Loucy (cell line): ENCODE data around the gene GAGE10.

Experiments
- H2AFZ ChIP-seq: fragments of 200-600 bp; sonication (generic); 2 replicates; pipeline ENCODE4 v1.6.0; 2016; ENCODE audit warnings: antibody characterized with exemption, mild to moderate bottlenecking, low read length, moderate library complexity
- H3F3A ChIP-seq: fragments of 200-600 bp; 2 replicates; pipeline ENCODE4 v1.6.0; 2016; ENCODE audit warnings: antibody characterized with exemption, low read depth, mild to moderate bottlenecking
- H3K27me3 ChIP-seq: fragments of 200-600 bp; sonication (generic); 2 replicates; pipeline ENCODE4 v1.6.1; 2014; ENCODE audit warnings: low read length, mild to moderate bottlenecking; ENCODE audit not compliant: insufficient read depth, poor library complexity, severe bottlenecking
- H3K36me3 ChIP-seq: fragments of 200-600 bp; sonication (generic); 2 replicates; pipeline ENCODE4 v1.6.1; 2016; ENCODE audit warnings: low read length; ENCODE audit not compliant: insufficient read depth
- H3K4me1 ChIP-seq: fragments of 200-600 bp; sonication (generic); 2 replicates; pipeline ENCODE4 v1.5.1; 2014; ENCODE audit warnings: low read length, mild to moderate bottlenecking; ENCODE audit not compliant: insufficient read depth, poor library complexity, severe bottlenecking
- H3K4me2 ChIP-seq: fragments of 200-600 bp; sonication (generic); 2 replicates; pipeline ENCODE4 v1.6.0; 2014; ENCODE audit warnings: antibody characterized with exemption, low read length, low read depth, mild to moderate bottlenecking; ENCODE audit not compliant: poor library complexity, severe bottlenecking
- H3K4me3 ChIP-seq: fragments of 200-600 bp; sonication (generic); 2 replicates; pipeline ENCODE4 v1.5.1; 2014; ENCODE audit warnings: low read length, mild to moderate bottlenecking, mixed read lengths; ENCODE audit not compliant: poor library complexity, severe bottlenecking
- H3K79me2 ChIP-seq: fragments of 200-600 bp; sonication (generic); 2 replicates; pipeline ENCODE4 v1.6.1; 2014; ENCODE audit warnings: low read length; ENCODE audit not compliant: insufficient read depth
- H3K9ac ChIP-seq: fragments of 200-600 bp; sonication (generic); 2 replicates; pipeline ENCODE4 v1.6.0; 2014; ENCODE audit warnings: mild to moderate bottlenecking, low read depth, low read length, moderate library complexity; ENCODE audit not compliant: poor library complexity, severe bottlenecking
- H3K9me2 ChIP-seq: fragments of 200-600 bp; sonication (generic); replicated peaks from 2 replicates; pipeline ENCODE4 v1.6.1; 2016; ENCODE audit warnings: low read depth, low read length, mixed read lengths
- H3K9me3 ChIP-seq: fragments of 200-600 bp; sonication (generic); 2 replicates; pipeline ENCODE4 v1.6.1; 2014; ENCODE audit warnings: mild to moderate bottlenecking, antibody characterized with exemption, low read length, low read depth; ENCODE audit not compliant: insufficient read depth
- H4K20me1 ChIP-seq: fragments of 200-600 bp; sonication (generic); 2 replicates; pipeline ENCODE4 v1.6.0; 2014; ENCODE audit warnings: antibody characterized with exemption, low read length, mild to moderate bottlenecking; ENCODE audit not compliant: insufficient read depth, poor library complexity, severe bottlenecking
- EZH2phosphoT487 ChIP-seq: fragments of 200-600 bp; IDR thresholded peaks from 2 replicates; pipeline ENCODE4 v1.6.1; 2018; ENCODE audit warnings: antibody characterized with exemption, mild to moderate bottlenecking, moderate library complexity, borderline replicate concordance
- TF ChIP-seq, protein P1 (sequence below): fragments of 200-600 bp; sonication (generic); conservative IDR thresholded peaks from 2 replicates; pipeline ENCODE4 v1.5.1; 2014; ENCODE audit warnings: mild to moderate bottlenecking, antibody characterized with exemption, low read length

The GAGE10 gene

DNA sequence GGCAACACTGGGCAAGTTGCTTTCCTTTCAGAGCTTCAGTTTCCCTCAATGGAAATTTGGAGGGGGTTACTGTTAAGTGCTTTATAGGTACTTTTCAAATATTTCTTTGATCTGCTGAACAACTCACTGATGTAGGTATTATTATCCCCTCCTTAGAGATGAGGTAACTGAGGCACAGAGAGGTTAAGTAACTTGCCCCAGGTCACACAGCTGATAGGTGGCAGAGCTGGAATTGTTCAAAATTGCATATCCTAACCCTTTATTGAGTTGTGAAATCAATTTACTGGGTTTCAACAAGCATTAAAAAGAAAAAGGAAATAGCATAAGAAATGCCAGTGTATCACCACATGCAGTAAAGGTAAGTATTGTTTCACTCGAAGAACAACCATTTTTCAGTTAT, 27.2 kb upstream of the GAGE10 start:
- H3F3A ChIP-seq = no peaks in the 10 kb centered on the region
- H3K4me2 ChIP-seq = no peak overlapping the region
- TF ChIP-seq, protein P1, sequence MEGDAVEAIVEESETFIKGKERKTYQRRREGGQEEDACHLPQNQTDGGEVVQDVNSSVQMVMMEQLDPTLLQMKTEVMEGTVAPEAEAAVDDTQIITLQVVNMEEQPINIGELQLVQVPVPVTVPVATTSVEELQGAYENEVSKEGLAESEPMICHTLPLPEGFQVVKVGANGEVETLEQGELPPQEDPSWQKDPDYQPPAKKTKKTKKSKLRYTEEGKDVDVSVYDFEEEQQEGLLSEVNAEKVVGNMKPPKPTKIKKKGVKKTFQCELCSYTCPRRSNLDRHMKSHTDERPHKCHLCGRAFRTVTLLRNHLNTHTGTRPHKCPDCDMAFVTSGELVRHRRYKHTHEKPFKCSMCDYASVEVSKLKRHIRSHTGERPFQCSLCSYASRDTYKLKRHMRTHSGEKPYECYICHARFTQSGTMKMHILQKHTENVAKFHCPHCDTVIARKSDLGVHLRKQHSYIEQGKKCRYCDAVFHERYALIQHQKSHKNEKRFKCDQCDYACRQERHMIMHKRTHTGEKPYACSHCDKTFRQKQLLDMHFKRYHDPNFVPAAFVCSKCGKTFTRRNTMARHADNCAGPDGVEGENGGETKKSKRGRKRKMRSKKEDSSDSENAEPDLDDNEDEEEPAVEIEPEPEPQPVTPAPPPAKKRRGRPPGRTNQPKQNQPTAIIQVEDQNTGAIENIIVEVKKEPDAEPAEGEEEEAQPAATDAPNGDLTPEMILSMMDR = no peak
- TF ChIP-seq EZH2phosphoT487 = no peak
- no peak overlapping the region for H3K4me3 ChIP-seq
- H3K9ac ChIP-seq = no peak overlapping the region
- peaks cover 8% of the 10 kb centered on the region for H4K20me1 ChIP-seq
- no peaks in the 10 kb centered on the region for H3K36me3 ChIP-seq
- no peaks in the 10 kb centered on the region for H3K9me3 ChIP-seq
- peaks cover 6% of the 10 kb centered on the region; the same call in 1 of the 2 replicates for H3K79me2 ChIP-seq
- no peaks in the 10 kb centered on the region for H3K27me3 ChIP-seq
- H2AFZ ChIP-seq = no peak overlapping the region
- H3K9me2 ChIP-seq = no peaks in the 10 kb centered on the region
- H3K4me1 ChIP-seq = peaks cover 25% of the 10 kb centered on the region

DNA sequence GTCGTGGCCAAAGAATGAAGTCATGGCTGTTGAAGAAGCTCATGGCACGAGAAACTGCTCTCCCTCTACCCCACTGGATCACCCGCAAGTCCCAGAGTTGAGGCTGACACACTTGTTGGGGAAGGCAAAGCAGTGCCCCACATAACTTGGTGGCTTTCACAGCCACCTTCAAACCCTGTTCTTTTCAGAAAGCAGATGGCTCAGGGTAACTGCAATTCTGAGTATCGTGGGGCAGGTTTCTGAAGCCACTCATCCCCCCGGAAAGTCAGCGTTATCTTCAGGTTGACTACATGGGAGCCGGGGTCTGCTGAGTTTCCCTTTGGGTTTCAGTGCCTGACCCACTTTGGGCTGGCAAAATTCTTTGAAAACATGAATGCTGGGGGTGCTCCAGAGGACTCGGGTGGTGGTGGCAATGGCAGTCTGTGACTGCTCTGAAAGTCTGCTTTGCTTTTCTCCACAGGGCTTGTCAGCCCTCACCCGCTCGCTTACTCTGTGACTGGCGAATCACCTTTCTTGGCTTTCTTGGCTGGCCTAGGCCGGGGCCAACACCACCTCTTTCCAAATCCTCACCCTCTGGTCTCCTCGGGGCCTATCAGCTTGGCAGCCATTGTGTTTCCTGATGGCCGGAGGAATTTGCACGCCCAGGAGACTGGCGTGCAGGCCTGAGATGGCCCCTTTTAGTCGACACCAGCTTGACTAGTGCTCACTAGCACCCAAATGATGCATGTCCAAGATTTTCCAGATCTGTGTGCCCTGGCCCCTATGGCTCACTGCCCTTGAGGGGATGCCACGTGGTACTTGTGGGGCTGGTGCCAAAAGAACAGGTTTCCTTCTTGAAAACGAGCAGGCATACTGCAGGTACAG, 26.5 kb upstream of the GAGE10 start:
- Histone ChIP-seq H3K79me2 (no peaks in the 10 kb centered on the region), H4K20me1 (peaks cover 5% of the 10 kb centered on the region), H2AFZ (no peak overlapping the region), H3K36me3 (no peaks in the 10 kb centered on the region), H3K4me2 (no peak overlapping the region), H3K4me3 (no peak overlapping the region), H3K9me2 (no peaks in the 10 kb centered on the region), H3F3A (no peaks in the 10 kb centered on the region), H3K4me1 (peaks cover 18% of the 10 kb centered on the region), H3K9ac (no peak overlapping the region), H3K9me3 (no peaks in the 10 kb centered on the region), H3K27me3 (no peaks in the 10 kb centered on the region)
- no peak for TF ChIP-seq EZH2phosphoT487
- TF ChIP-seq, protein P1 = no peak

GRCh38 chrX:49277535-49277830, 26.0 kb upstream of the GAGE10 start:
- Histone ChIP-seq H3K27me3 (no peaks in the 10 kb centered on the region), H3K9ac (no peak overlapping the region), H3F3A (no peaks in the 10 kb centered on the region), H2AFZ (no peak overlapping the region), H4K20me1 (peaks cover 3% of the 10 kb centered on the region), H3K4me1 (peaks cover 12% of the 10 kb centered on the region), H3K4me2 (no peak overlapping the region), H3K4me3 (no peak overlapping the region), H3K9me2 (no peaks in the 10 kb centered on the region), H3K9me3 (no peaks in the 10 kb centered on the region), H3K79me2 (no peaks in the 10 kb centered on the region), H3K36me3 (no peaks in the 10 kb centered on the region)
- TF ChIP-seq, protein P1 = no peak
- TF ChIP-seq EZH2phosphoT487 = no peak
